Gastrocnemius medialis (tissue), 4 donors: Measurements from ENCODE around the gene TICAM1. TPM values are rescaled to one million over a fixed set of nuclear protein-coding genes. Genes with fewer than 3 reads are reported as not detected.
"Not testable (repeated sequence)": the region's sequence is repeated elsewhere in the genome, so short reads cannot be mapped to it uniquely, and the experiment has no call there.

Experiments
- ATAC-seq, 2 donors: fragments of 150-250 bp; one replicate each; pipeline ENCODE4 v1.9.1; 2016
- DNase-seq, 2 donors: peaks; one replicate each; pipeline ENCODE4 v3.0.0-alpha.2; 2019
- H3K27ac ChIP-seq, 4 donors: fragments of 200-600 bp; sonication (generic); 1 replicate in 1 of 4; 2 replicates in 3 of 4; pipeline ENCODE4 v1.5.1; 2016 to 2018; ENCODE audit warnings: mild to moderate bottlenecking in 2 of 4, moderate library complexity in 1 of 4
- H3K27me3 ChIP-seq, 3 donors: fragments of 200-600 bp; sonication (generic) in 2 of 3; 1 replicate in 1 of 3; 2 replicates in 2 of 3; pipeline versions ENCODE4 v1.5.1 to v1.6.0; 2016 to 2019; ENCODE audit warnings: mild to moderate bottlenecking in 1 of 3, moderate library complexity in 1 of 3
- H3K36me3 ChIP-seq, 2 donors: fragments of 200-600 bp; sonication (generic) in 1 of 2; one replicate each; pipeline ENCODE4 v1.5.1; 2017 to 2018
- H3K4me1 ChIP-seq, 2 donors: fragments of 200-600 bp; sonication (generic) in 1 of 2; one replicate each; pipeline ENCODE4 v1.5.1; 2016 to 2017; ENCODE audit warnings: mild to moderate bottlenecking in 2 of 2
- H3K4me3 ChIP-seq, 4 donors: fragments of 200-600 bp; sonication (generic) in 3 of 4; 1 replicate in 1 of 4; 2 replicates in 3 of 4; pipeline ENCODE4 v1.5.1; 2016 to 2019; ENCODE audit warnings: mild to moderate bottlenecking in 2 of 4
- H3K9me3 ChIP-seq, 3 donors: fragments of 200-600 bp; sonication (generic) in 2 of 3; 1 replicate in 1 of 3; 2 replicates in 2 of 3; pipeline ENCODE4 v1.5.1; 2016 to 2019
- POLR2A ChIP-seq, 2 donors: fragments of 450-650 bp; IDR thresholded peaks; one replicate each; pipeline ENCODE4 v1.6.1; 2017; ENCODE audit warnings: antibody characterized with exemption in 2 of 2, mild to moderate bottlenecking in 2 of 2, moderate library complexity in 2 of 2
- in situ Hi-C, 4 donors: fragments of 200-750 bp; cut with MboI; loops; one replicate each; pipeline versions ENCODE4 v1.15.0 to v1.8.0; 2017; ENCODE audit warnings: low sequenced_read_pairs in 4 of 4
- intact Hi-C: fragments of 100-400 bp; cut with DNase I; formaldehyde crosslinking; loops from one replicate; pipeline ENCODE4 v1.15.1; 2023; ENCODE audit warnings: low total_unique reads
- total RNA-seq, 4 donors: library from RNA; depleted of rRNA; stranded (reverse); fragments of >200 nt; gene quantifications; one replicate each; pipeline versions ENCODE4 v1.1.0 to v1.2.3, GENCODE V29; 2016
- TF ChIP-seq, protein P1 (sequence below), 5 experiments: fragments of 450-650 bp in 3 of 5; fragments of 200-600 bp in 2 of 5; sonication (generic) in 2 of 5; IDR thresholded peaks in 4 of 5; conservative IDR thresholded peaks in 1 of 5; 1 replicate in 4 of 5; 2 replicates in 1 of 5; pipeline ENCODE4 v1.5.1; 2016 to 2019; ENCODE audit warnings: antibody characterized with exemption in 5 of 5, mild to moderate bottlenecking in 3 of 5, moderate library complexity in 3 of 5

TICAM1 gene
- total RNA-seq, 4 donors from 2014 or later, result 5.9 to 14.0 (median 9.0) TPM

- Histone ChIP-seq H3K36me3 (peaks cover 0 to 19% of the 10 kb centered on the region in 2 donors), H3K27ac (peak overlapping the region; percentile 91 to 100 (median 94)), H3K4me1 (peaks cover 44 to 52% of the 10 kb centered on the region in 2 donors), H3K4me3 (peak overlapping the region; percentile 68 to 100 (median 92))
- H3K27me3 ChIP-seq, ATAC-seq, in situ Hi-C loops, DNase-seq, H3K9me3 ChIP-seq: not testable (repeated sequence)
- intact Hi-C loops, result loop anchor here (10.0 kb wide), 1 partner anchor 257 kb away; the partner anchor contains the start of gene PLIN5
These were observed 39.3 kb downstream of the TICAM1 start for GRCh38 chr19:4792019-4792865.

DNA sequence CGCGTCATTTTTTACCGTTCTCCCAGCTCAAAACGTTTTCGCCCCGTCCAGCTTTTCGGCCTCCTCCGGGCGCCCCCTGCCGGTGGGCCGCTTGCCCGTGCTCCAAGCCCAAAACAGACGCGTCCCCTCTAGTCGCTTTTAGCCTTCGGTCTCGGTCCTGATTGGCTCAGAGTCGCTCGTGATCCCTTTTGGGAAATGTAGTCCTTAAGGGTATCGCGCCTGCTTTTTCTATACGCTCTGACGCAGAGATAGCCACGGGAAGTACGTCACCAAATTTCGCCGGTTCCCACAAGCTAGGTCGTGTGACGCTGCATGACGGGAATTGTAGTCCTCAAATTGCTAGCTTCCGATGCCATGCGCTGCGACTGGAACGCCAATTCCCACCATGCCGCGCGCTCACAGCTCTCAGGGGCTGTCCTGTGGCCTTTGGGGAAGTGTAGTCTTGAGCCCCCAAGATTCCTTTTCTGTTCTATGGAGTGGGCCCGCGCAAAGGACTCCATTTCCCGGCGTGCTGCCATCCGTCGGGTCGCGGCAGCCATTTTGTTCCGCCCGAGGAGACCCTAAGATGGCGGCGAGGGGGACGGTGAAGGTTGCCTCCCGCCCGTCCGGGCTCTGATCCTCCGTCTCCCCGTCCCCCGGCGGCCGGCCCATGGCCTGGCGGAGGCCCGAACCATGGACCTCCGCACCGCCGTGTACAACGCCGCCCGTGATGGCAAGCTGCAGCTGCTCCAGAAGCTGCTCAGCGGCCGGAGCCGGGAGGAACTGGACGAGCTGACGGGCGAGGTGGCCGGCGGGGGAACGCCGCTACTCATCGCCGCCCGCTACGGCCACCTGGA, 40.1 kb downstream of the TICAM1 start, which contains the start of gene FEM1A:
TSS of gene FEM1A (plus strand) at position 552 of the 836 bp plus-strand sequence. CDS start at position 673, 121 bp downstream.
- H3K4me1 ChIP-seq, result peaks cover 40 to 46% of the 10 kb centered on the region in 2 donors
- H3K27ac ChIP-seq, result peak within 1 kb of the TSS; percentile 91 to 100 (median 94)
- H3K9me3 ChIP-seq, result no peaks in the 10 kb centered on the region
- peaks cover 0 to 19% of the 10 kb centered on the region in 2 donors for H3K36me3 ChIP-seq
- in situ Hi-C loops (no loop called here), intact Hi-C loops (loop anchor here (1.0 to 10.0 kb wide), 3 partner anchors 24 to 257 kb away; partner anchors contain the start of gene PLIN5)
- ATAC-seq (peak; percentile 93), DNase-seq (peak; percentile 100)
- H3K27me3 ChIP-seq, result no peaks in the 10 kb centered on the region
- peak; percentile 78 to 84 for TF ChIP-seq POLR2A (IDR thresholded peaks at IDR 0.05)
- TF ChIP-seq, protein P1, sequence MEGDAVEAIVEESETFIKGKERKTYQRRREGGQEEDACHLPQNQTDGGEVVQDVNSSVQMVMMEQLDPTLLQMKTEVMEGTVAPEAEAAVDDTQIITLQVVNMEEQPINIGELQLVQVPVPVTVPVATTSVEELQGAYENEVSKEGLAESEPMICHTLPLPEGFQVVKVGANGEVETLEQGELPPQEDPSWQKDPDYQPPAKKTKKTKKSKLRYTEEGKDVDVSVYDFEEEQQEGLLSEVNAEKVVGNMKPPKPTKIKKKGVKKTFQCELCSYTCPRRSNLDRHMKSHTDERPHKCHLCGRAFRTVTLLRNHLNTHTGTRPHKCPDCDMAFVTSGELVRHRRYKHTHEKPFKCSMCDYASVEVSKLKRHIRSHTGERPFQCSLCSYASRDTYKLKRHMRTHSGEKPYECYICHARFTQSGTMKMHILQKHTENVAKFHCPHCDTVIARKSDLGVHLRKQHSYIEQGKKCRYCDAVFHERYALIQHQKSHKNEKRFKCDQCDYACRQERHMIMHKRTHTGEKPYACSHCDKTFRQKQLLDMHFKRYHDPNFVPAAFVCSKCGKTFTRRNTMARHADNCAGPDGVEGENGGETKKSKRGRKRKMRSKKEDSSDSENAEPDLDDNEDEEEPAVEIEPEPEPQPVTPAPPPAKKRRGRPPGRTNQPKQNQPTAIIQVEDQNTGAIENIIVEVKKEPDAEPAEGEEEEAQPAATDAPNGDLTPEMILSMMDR (IDR thresholded peaks at IDR 0.05 in 4 of 5, conservative IDR thresholded peaks at IDR 0.05 in 1 of 5), result peak; percentile 97 to 98 (median 98)
- peak within 1 kb of the TSS; percentile 68 to 100 (median 92) for H3K4me3 ChIP-seq

- H3K27ac ChIP-seq, result peak overlapping the region in 2 of 4 donors; percentile 13 to 25
- H3K9me3 ChIP-seq, intact Hi-C loops, DNase-seq, ATAC-seq, H3K4me3 ChIP-seq, H3K27me3 ChIP-seq, H3K36me3 ChIP-seq: not testable (repeated sequence)
- H3K4me1 ChIP-seq, result peaks cover 12 to 13% of the 10 kb centered on the region in 2 donors
- in situ Hi-C loops, result loop anchor here in 1 of 4 donors (5.0 kb wide), 1 partner anchor 59 kb away; no protein-coding TSS in a partner anchor
These were observed 45.0 kb downstream of the TICAM1 start for GRCh38 chr19:4786412-4787016.

DNA sequence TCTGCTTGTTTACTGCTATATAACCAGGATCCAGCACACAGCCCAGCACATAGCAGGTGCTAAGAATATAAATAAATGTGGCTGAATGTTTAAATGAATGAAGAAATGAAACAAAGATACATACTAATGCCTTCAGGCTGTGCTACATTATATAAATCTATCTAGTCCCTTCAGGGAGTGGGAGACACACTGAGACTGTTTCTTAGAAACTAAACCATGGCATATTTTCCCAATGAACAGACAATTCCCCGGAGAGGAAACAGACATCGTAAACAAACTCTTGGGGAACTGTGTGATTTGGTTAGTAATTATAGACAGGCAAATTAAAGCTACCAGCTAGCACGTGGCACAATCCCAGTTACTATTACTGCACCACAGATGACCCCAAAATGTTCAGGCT, 49.7 kb downstream of the TICAM1 start:
- Histone ChIP-seq H3K27ac (no peak overlapping the region), H3K4me1 (peaks cover 6 to 7% of the 10 kb centered on the region in 2 donors), H3K36me3 (no peaks in the 10 kb centered on the region), H3K27me3 (no peaks in the 10 kb centered on the region), H3K9me3 (no peaks in the 10 kb centered on the region), H3K4me3 (no peak overlapping the region)
- in situ Hi-C loops, result no loop called here
- no peak for TF ChIP-seq POLR2A (IDR thresholded peaks at IDR 0.05)
- TF ChIP-seq, protein P1 (IDR thresholded peaks at IDR 0.05 in 4 of 5, conservative IDR thresholded peaks at IDR 0.05 in 1 of 5), result no peak
- ATAC-seq, result no peak
- intact Hi-C loops, result no loop called here
- no peak for DNase-seq

- H3K27me3 ChIP-seq, result no peaks in the 10 kb centered on the region
- no peak overlapping the region for H3K27ac ChIP-seq
- in situ Hi-C loops (no loop called here), intact Hi-C loops (no loop called here)
- DNase-seq (no peak), ATAC-seq (no peak)
- peaks cover 6 to 7% of the 10 kb centered on the region in 2 donors for H3K4me1 ChIP-seq
- no peak for TF ChIP-seq POLR2A (IDR thresholded peaks at IDR 0.05)
- TF ChIP-seq, protein P1 (IDR thresholded peaks at IDR 0.05 in 4 of 5, conservative IDR thresholded peaks at IDR 0.05 in 1 of 5), result no peak
- H3K36me3 ChIP-seq, result no peaks in the 10 kb centered on the region
- H3K9me3 ChIP-seq, result no peaks in the 10 kb centered on the region
- H3K4me3 ChIP-seq, result no peak overlapping the region
These were observed 50.7 kb downstream of the TICAM1 start for GRCh38 chr19:4780860-4781259.

- intact Hi-C loops, result loop anchor here (10.0 kb wide), 1 partner anchor 223 kb away; the partner anchor contains the start of gene SEMA6B
- in situ Hi-C loops, DNase-seq, H3K27me3 ChIP-seq, H3K36me3 ChIP-seq, H3K27ac ChIP-seq, H3K4me3 ChIP-seq, H3K4me1 ChIP-seq, ATAC-seq, H3K9me3 ChIP-seq: not testable (repeated sequence)
These were observed 53.4 kb downstream of the TICAM1 start for GRCh38 chr19:4778124-4778523.
